Nucleus accumbens (tissue), 56 donors: ENCODE results near the gene CXCL12.

Experiments
- DNase-seq, 56 donors: peaks; one replicate each; lab custom pipeline; 2025; lab: John Stamatoyannopoulos, UW

Gene CXCL12

GRCh38 chr10:44386546-44387052, 1.7 kb upstream of the CXCL12 start:
- peak in 25 of 56 donors; percentile 7 to 65 (median 28) for DNase-seq

GRCh38 chr10:44385696-44386441, 972 bp upstream of the CXCL12 start:
- DNase-seq: no peak

- no peak for DNase-seq
These were observed 284 bp downstream of the CXCL12 start for GRCh38 chr10:44384601-44385025.

GRCh38 chr10:44383749-44384600, 922 bp downstream of the CXCL12 start:
- DNase-seq: no peak

- DNase-seq: no peak
These were observed 1.7 kb downstream of the CXCL12 start for GRCh38 chr10:44382981-44383748.

GRCh38 chr10:44382131-44382858, 2.6 kb downstream of the CXCL12 start:
- DNase-seq: no peak

- DNase-seq: no peak
These were observed 3.9 kb downstream of the CXCL12 start for GRCh38 chr10:44380829-44381600.

GRCh38 chr10:44379907-44380306, 5.0 kb downstream of the CXCL12 start:
- DNase-seq: no peak

GRCh38 chr10:44378626-44379025, 6.3 kb downstream of the CXCL12 start:
- no peak for DNase-seq

GRCh38 chr10:44377651-44378310, 7.1 kb downstream of the CXCL12 start:
- no peak for DNase-seq

GRCh38 chr10:44376472-44377099, 8.3 kb downstream of the CXCL12 start:
- DNase-seq: no peak

- DNase-seq: no peak
These were observed 10.7 kb downstream of the CXCL12 start for GRCh38 chr10:44374155-44374554.

GRCh38 chr10:44373341-44373995, 11.4 kb downstream of the CXCL12 start:
- DNase-seq: no peak

- DNase-seq: no peak
These were observed 12.7 kb downstream of the CXCL12 start for GRCh38 chr10:44372181-44372580.

GRCh38 chr10:44370731-44371248, 14.1 kb downstream of the CXCL12 start:
- no peak for DNase-seq

- no peak for DNase-seq
These were observed 15.0 kb downstream of the CXCL12 start for GRCh38 chr10:44369854-44370253.

- DNase-seq: no peak
These were observed 15.6 kb downstream of the CXCL12 start for GRCh38 chr10:44369296-44369695.
